Keratinocyte (primary cell): ENCODE results near the gene NGDN. TPM values are rescaled to one million over a fixed set of nuclear protein-coding genes. Genes with fewer than 3 reads are reported as not detected.
A peak's percentile ranks its signal among the peaks of the same experiment; 100 is the strongest.
"Not testable (repeated sequence)": the region's sequence is repeated elsewhere in the genome, so short reads cannot be mapped to it uniquely, and the experiment has no call there.

Experiments
- DNase-seq: peaks from one replicate; pipeline ENCODE4 v3.0.0-alpha.2; 2011; ENCODE audit warnings: low read depth, missing footprints, low spot score
- FAIRE-seq: peaks from 2 replicates; lab custom pipeline; 2011; peaks lifted over from hg19 to GRCh38; lab: Jason Lieb, UNC
- H2AFZ ChIP-seq: 2 replicates; pipeline ENCODE4 v1.6.0; 2012; ENCODE audit warnings: low read length, control low read depth, inconsistent platforms; ENCODE audit not compliant: control insufficient read depth
- H3K27ac ChIP-seq: 2 replicates; pipeline ENCODE4 v1.5.1; 2011; ENCODE audit warnings: low read length; ENCODE audit not compliant: control insufficient read depth, insufficient read depth
- H3K27me3 ChIP-seq: 3 replicates; pipeline ENCODE4 v1.6.0; 2011; ENCODE audit warnings: low read length; ENCODE audit not compliant: control insufficient read depth, insufficient read depth; ENCODE audit errors: extremely low read depth
- H3K36me3 ChIP-seq, 2 experiments: 2 replicates in 1 of 2; 3 replicates in 1 of 2; pipeline ENCODE4 v1.5.1; 2011; ENCODE audit warnings: low read length in 2 of 2, mild to moderate bottlenecking in 1 of 2; ENCODE audit not compliant: control insufficient read depth in 2 of 2, insufficient read depth in 2 of 2; ENCODE audit errors: extremely low read depth in 1 of 2
- H3K4me1 ChIP-seq: 3 replicates; pipeline ENCODE4 v1.5.1; 2011; ENCODE audit warnings: low read length; ENCODE audit not compliant: control insufficient read depth, insufficient read depth; ENCODE audit errors: extremely low read depth
- H3K4me2 ChIP-seq: 3 replicates; pipeline ENCODE4 v1.6.0; 2011; ENCODE audit warnings: low read depth, low read length; ENCODE audit not compliant: control insufficient read depth, insufficient read depth; ENCODE audit errors: extremely low read depth
- H3K4me3 ChIP-seq, 3 experiments: fragments of 200-600 bp in 1 of 3; sonication (generic) in 1 of 3; 2 replicates in 2 of 3; 3 replicates in 1 of 3; pipeline ENCODE4 v1.5.1; 2011 to 2016; ENCODE audit warnings: low read length in 3 of 3, mild to moderate bottlenecking in 3 of 3, control low read depth in 2 of 3, inconsistent platforms in 1 of 3, low read depth in 1 of 3, mixed read lengths in 1 of 3, mixed run types in 1 of 3, moderate library complexity in 1 of 3; ENCODE audit not compliant: control insufficient read depth in 2 of 3, insufficient read depth in 2 of 3; ENCODE audit errors: extremely low read depth in 1 of 3
- H3K79me2 ChIP-seq: 2 replicates; pipeline ENCODE4 v1.6.0; 2012; ENCODE audit warnings: low read length; ENCODE audit not compliant: control insufficient read depth, insufficient read depth
- H3K9ac ChIP-seq: 3 replicates; pipeline ENCODE4 v1.6.0; 2011; ENCODE audit warnings: low read length; ENCODE audit not compliant: control insufficient read depth, insufficient read depth; ENCODE audit errors: extremely low read depth
- H3K9me1 ChIP-seq: 3 replicates; pipeline ENCODE4 v1.6.0; 2011; ENCODE audit warnings: low read length; ENCODE audit not compliant: control insufficient read depth, insufficient read depth; ENCODE audit errors: extremely low read depth
- H3K9me3 ChIP-seq: 2 replicates; pipeline ENCODE4 v1.5.1; 2012; ENCODE audit warnings: low read depth, low read length; ENCODE audit not compliant: control insufficient read depth
- H4K20me1 ChIP-seq: 3 replicates; pipeline ENCODE4 v1.6.0; 2011; ENCODE audit warnings: low read length; ENCODE audit not compliant: control insufficient read depth, insufficient read depth; ENCODE audit errors: extremely low read depth
- CTCF ChIP-seq, 3 experiments: IDR thresholded peaks in 1 of 3; conservative IDR thresholded peaks in 1 of 3; optimal IDR thresholded peaks in 1 of 3; 2 replicates in 2 of 3; 3 replicates in 1 of 3; pipeline versions ENCODE3 to v1.5.1; 2011; ENCODE audit warnings: low read length in 3 of 3, mild to moderate bottlenecking in 3 of 3, moderate library complexity in 2 of 3, control low read depth in 1 of 3, inconsistent platforms in 1 of 3; ENCODE audit not compliant: insufficient read depth in 2 of 3; ENCODE audit errors: extremely low read depth in 1 of 3
- EZH2 ChIP-seq: IDR thresholded peaks from one replicate; pipeline ENCODE4 v1.6.1; 2012; ENCODE audit warnings: inconsistent platforms, mild to moderate bottlenecking, low read length, moderate library complexity
- dilution Hi-C: fragments of 300-500 bp; cut with MboI; formaldehyde crosslinking; loops from one replicate; pipeline ENCODE4 v1.7.0; 2020; ENCODE audit warnings: low sequenced_read_pairs; ENCODE audit not compliant: extremely low pct_ligation_motif_present
- polyA plus RNA-seq, 5 experiments: library from polyadenylated mRNA; depleted of rRNA in 3 of 5; stranded (reverse) in 3 of 5; stranded (forward) in 1 of 5; unstranded in 1 of 5; fragments of >200 nt; gene quantifications; 1 replicate in 1 of 5; 2 replicates in 3 of 5; 3 replicates in 1 of 5; pipeline versions ENCODE4 v1.2.1 to v1.2.3, GENCODE V29; 2011 to 2012; ENCODE audit warnings: missing spikeins in 2 of 5, low read depth in 1 of 5, low replicate concordance in 1 of 5

NGDN gene
- polyA plus RNA-seq, 1 donor (not counting 4 experiments of a cell fraction or from before 2014, with no cell fraction given): 58.7 TPM

DNA sequence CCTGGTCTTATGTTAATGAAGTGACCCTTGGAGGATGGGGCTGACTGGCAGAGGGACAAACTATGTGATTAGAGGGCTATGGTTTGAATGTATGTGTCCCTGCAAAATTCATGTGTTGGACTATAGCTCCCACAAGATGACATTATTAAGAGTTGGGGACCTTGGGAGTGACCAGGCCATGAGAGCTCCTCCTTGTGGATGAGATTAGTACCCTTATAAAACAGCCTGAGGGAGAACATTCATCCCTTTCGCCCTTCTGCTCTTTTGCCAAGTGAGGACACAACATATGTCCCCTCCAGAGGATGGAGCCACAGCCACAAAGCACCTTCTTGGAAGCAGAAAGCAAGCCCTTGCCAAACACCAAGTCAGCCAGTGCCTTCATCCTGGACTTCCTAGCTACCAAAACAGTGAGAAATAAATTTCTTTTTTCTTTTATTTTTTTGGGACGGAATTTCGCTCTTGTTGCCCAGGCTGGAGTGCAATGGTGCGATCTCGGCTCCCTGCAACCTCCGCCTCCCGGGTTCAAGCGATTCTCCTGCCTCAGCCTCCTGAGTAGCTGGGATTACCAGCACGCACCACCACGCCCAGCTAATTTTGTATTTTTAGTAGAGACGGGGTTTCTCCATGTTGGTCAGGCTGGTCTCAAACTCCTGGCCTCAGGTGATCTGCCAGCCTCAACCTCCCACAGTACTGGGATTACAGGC lies 12.5 kb upstream of the NGDN start:
- H3K9ac ChIP-seq, FAIRE-seq, H2AFZ ChIP-seq, H3K9me1 ChIP-seq, dilution Hi-C loops, H3K36me3 ChIP-seq, H3K9me3 ChIP-seq, H4K20me1 ChIP-seq, H3K4me3 ChIP-seq, H3K4me2 ChIP-seq, H3K27ac ChIP-seq, DNase-seq, H3K27me3 ChIP-seq, H3K79me2 ChIP-seq: not testable (repeated sequence)
- H3K4me1 ChIP-seq: peaks cover 11% of the 10 kb centered on the region
- TF ChIP-seq CTCF (optimal IDR thresholded peaks at IDR 0.05 in 1 of 3, IDR thresholded peaks at IDR 0.05 in 1 of 3, conservative IDR thresholded peaks at IDR 0.05 in 1 of 3; ENCODE audit: extremely low read depth in 1 of 3, insufficient read depth in 2 of 3, low read length in 3 of 3): peak in 2 of 3 experiments; percentile 7 to 8

GRCh38 chr14:23457587-23458445 lies 11.7 kb upstream of the NGDN start:
- H3K27ac ChIP-seq: no peak overlapping the region
- no peaks in the 10 kb centered on the region for H3K36me3 ChIP-seq
- TF ChIP-seq CTCF (optimal IDR thresholded peaks at IDR 0.05 in 1 of 3, IDR thresholded peaks at IDR 0.05 in 1 of 3, conservative IDR thresholded peaks at IDR 0.05 in 1 of 3; ENCODE audit: extremely low read depth in 1 of 3, insufficient read depth in 2 of 3, low read length in 3 of 3) (no peak), EZH2 (no peak)
- DNase-seq: no peak
- dilution Hi-C loops: no loop called here
- no peaks in the 10 kb centered on the region for H3K79me2 ChIP-seq
- H2AFZ ChIP-seq: no peak overlapping the region
- H3K4me2 ChIP-seq: no peak overlapping the region
- no peaks in the 10 kb centered on the region for H3K9me3 ChIP-seq
- H3K4me1 ChIP-seq: peaks cover 11% of the 10 kb centered on the region
- no peak overlapping the region for H3K4me3 ChIP-seq
- no peak overlapping the region for H3K9ac ChIP-seq
- no peaks in the 10 kb centered on the region for H3K9me1 ChIP-seq
- H3K27me3 ChIP-seq: no peaks in the 10 kb centered on the region
- no peak for FAIRE-seq
- no peaks in the 10 kb centered on the region for H4K20me1 ChIP-seq
